Immature natural killer cell (primary cell): ENCODE measurements around the gene RPL19. TPM values are rescaled to one million over a fixed set of nuclear protein-coding genes. Genes with fewer than 3 reads are reported as not detected.

Experiments used
- polyA plus RNA-seq, 3 donors: library from polyadenylated mRNA; unstranded; fragments of 300-500 nt; fragmentation: Illumina TruSeq; gene quantifications; one replicate each; pipeline ENCODE4 v1.2.3, GENCODE V29; 2021

The RPL19 gene
- polyA plus RNA-seq, 3 donors from 2014 or later, result 1,129 to 1,798 (median 1,451) TPM

Other genes with a start within 250 kb of the RPL19 start
- gene FBXO47, start 232.9 kb upstream of the RPL19 start, polyA plus RNA-seq, result not detected
- 1 to 10 TPM; 2.8 to 9.7 (median 6.8) TPM for gene PLXDC1, start 48.6 kb upstream of the RPL19 start, polyA plus RNA-seq
- gene ARL5C, start 34.1 kb upstream of the RPL19 start, polyA plus RNA-seq, result not detected
- 1 to 10 TPM in 1 of 3 donors, under 1 TPM in 1, not detected in 1; 0.48 to 5.0 TPM for gene CACNB1, start 2.6 kb upstream of the RPL19 start, polyA plus RNA-seq
- gene STAC2, start 25.7 kb downstream of the RPL19 start, polyA plus RNA-seq, result not detected
- gene FBXL20, start 201.3 kb downstream of the RPL19 start, polyA plus RNA-seq, result 1 to 10 TPM in 2 of 3 donors, under 1 TPM in 1; 0.55 to 4.9 (median 2.4) TPM